HG02798 (cell line): ENCODE data around the gene SUGCT.
A peak's percentile ranks its signal among the peaks of the same experiment; 100 is the strongest.
"Not testable (repeated sequence)": the region's sequence is repeated elsewhere in the genome, so short reads cannot be mapped to it uniquely, and the experiment has no call there.

Source experiments
- ATAC-seq: cut with Tn5 transposase; IDR thresholded peaks from one replicate; pipeline ENCODE4 v1.9.1; 2021; ENCODE audit warnings: mild to moderate bottlenecking; ENCODE audit not compliant: unreplicated experiment, poor library complexity

SUGCT gene

GRCh38 chr7:40134428-40135316, at the start of gene SUGCT, which contains the start of gene MPLKIP:
Gene SUGCT (plus strand): TSS chr7:40135005.
Gene MPLKIP (minus strand): TSS chr7:40134622. CDS start chr7:40134567, 55 bp downstream.
- peak; percentile 92 for ATAC-seq

GRCh38 chr7:40092182-40092581, 42.6 kb upstream of the SUGCT start:
- ATAC-seq: no peak

GRCh38 chr7:40093631-40094350, 41.0 kb upstream of the SUGCT start:
- no peak for ATAC-seq

- ATAC-seq: no peak
These were observed 39.6 kb upstream of the SUGCT start for GRCh38 chr7:40095230-40095629.

GRCh38 chr7:40095695-40096327, 39.0 kb upstream of the SUGCT start:
- no peak for ATAC-seq

GRCh38 chr7:40097728-40098127, 37.1 kb upstream of the SUGCT start:
- ATAC-seq: no peak

- no peak for ATAC-seq
These were observed 36.0 kb upstream of the SUGCT start for GRCh38 chr7:40098810-40099209.

- no peak for ATAC-seq
These were observed 35.0 kb upstream of the SUGCT start for GRCh38 chr7:40099837-40100236.

GRCh38 chr7:40101201-40101600, 33.6 kb upstream of the SUGCT start:
- ATAC-seq: no peak

- no peak for ATAC-seq
These were observed 31.9 kb upstream of the SUGCT start for GRCh38 chr7:40102897-40103296.

- no peak for ATAC-seq
These were observed 28.8 kb upstream of the SUGCT start for GRCh38 chr7:40105879-40106473.

- no peak for ATAC-seq
These were observed 18.9 kb upstream of the SUGCT start for GRCh38 chr7:40115936-40116335.

GRCh38 chr7:40117199-40117598, 17.6 kb upstream of the SUGCT start:
- not testable (repeated sequence) for ATAC-seq

GRCh38 chr7:40118201-40118600, 16.6 kb upstream of the SUGCT start:
- not testable (repeated sequence) for ATAC-seq

GRCh38 chr7:40120020-40120419, 14.8 kb upstream of the SUGCT start:
- ATAC-seq: no peak

- ATAC-seq: not testable (repeated sequence)
These were observed 12.5 kb upstream of the SUGCT start for GRCh38 chr7:40122100-40122939.

- no peak for ATAC-seq
These were observed 11.9 kb upstream of the SUGCT start for GRCh38 chr7:40122940-40123254.

GRCh38 chr7:40133561-40134427, 1.0 kb upstream of the SUGCT start:
- ATAC-seq: no peak

- no peak for ATAC-seq
These were observed 459 bp downstream of the SUGCT start for GRCh38 chr7:40135317-40135610.
